Measurements from ENCODE around the gene ZNF563.
"Not testable (repeated sequence)": the region's sequence is repeated elsewhere in the genome, so short reads cannot be mapped to it uniquely, and the experiment has no call there.

Gene ZNF563

DNA sequence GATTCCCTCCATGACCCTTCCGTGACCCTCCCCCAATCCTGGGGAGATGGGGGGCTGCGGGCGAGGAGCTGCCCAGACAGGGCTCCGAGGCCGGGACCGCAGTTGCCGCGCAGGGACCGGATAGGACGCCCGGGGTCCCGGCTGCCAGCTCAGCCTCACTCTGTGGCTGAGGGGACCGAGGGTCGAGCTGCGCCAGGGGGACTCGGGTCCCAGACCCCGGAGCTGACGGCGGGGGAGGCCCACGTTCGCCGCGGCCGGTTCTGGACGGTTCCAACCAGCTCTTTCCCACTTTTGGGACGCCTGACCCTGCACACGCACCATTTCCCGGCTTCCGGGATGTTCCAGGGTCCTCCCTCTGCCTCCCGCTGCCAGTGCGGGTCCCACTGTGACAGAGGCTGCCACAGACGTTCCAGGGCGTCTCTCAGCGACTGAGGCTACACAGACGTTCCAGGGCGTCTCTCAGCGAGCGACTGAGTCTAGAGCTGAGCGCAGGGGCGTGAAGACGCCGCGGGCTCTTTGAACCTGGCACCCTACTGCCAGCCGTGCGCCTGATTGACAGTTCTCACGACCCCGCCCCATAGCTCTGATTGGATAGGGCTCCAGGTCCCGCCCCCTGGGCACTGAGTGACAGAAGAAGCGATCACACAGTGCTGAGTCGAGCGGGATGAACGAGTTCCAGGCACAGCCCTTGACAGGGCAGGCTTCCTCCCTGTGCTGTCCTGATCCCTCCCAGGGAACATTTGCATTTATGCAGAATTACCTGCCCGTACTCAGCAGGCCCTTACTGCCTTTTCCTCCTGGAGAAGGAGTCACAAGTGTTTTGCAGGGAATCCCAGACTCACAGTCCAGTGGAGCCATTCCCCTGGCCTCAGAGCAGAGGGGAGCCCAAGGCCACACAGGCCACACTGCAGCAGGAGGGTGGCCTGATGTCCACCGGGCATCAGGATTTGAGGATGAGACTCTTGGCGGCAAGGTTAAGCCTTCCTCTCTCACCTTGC lies at the start of gene ZNF563:
Gene ZNF563, minus strand, starts transcription at position 472 of the 998 bp plus-strand sequence. Its CDS starts 151 bp downstream, at position 321.
- peak; percentile 98 for DNase-seq (ENCODE audit: low spot score)

DNA sequence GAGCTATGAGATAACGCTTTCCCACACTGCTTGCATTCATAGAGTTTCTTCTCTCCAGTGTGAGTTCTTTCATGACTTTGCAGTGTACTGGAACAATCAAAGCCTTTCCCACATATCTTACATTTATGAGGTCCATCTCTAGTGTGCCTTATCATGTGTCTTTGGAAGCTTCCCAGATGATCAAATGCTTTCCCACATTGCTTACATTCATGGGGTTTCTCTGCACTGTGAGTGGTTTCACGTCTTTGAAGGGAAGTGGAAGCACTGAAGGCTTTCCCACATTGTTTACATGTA lies 47.0 kb upstream of the ZNF563 start:
- DNase-seq (ENCODE audit: low spot score): no peak

DNA sequence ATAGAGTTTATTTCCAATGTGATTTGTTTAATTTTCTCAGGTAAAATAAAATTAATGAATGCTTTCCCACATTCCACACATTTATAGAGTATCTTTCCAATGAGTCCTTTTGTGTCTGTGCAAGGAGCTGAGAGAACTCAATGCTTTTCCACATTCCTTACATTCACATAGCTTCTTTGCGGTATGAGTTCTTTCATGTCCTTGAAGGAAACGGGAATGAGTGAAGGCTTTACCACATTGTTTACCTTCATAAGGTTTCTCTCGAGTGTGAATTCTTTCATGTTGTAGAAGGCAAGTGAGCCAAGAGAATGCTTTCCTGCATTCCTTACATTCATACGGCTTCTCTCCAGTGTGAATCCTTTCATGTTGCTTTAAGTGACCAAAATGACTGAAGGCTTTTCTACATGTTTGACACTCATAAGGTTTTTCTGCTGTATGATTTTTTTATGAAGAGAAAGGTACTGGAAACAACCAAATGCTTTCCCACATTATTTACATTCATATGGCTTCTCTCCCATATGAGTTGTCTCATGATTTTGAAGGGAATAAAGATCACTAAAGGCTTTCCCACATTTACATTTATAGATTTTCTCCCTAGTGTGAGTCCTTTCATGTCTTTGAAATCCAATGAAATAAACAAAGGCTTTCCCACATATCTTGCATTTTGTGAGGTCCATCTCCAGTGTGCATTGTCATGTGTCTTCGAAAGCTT lies 46.5 kb upstream of the ZNF563 start:
- DNase-seq (ENCODE audit: low spot score): no peak

DNA sequence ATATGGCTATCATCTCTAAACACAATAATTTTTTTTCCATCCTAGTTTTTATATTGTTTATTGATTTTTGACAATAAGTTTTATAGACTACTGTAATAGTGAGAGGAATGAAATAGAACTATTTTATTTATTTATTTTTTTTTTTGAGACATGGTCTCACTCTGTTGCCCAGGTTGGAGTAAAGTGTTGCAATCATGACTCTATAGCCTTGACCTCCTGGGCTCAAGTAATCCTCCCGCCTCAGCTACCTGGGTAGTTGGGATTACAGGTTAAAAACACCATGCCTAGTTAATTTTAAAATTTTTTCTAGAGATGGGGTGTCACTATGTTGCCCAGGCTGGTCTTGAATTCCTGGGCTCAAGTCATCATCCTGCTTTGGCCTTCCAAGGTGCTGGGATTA lies 40.6 kb upstream of the ZNF563 start:
- DNase-seq (ENCODE audit: low spot score): no peak

DNA sequence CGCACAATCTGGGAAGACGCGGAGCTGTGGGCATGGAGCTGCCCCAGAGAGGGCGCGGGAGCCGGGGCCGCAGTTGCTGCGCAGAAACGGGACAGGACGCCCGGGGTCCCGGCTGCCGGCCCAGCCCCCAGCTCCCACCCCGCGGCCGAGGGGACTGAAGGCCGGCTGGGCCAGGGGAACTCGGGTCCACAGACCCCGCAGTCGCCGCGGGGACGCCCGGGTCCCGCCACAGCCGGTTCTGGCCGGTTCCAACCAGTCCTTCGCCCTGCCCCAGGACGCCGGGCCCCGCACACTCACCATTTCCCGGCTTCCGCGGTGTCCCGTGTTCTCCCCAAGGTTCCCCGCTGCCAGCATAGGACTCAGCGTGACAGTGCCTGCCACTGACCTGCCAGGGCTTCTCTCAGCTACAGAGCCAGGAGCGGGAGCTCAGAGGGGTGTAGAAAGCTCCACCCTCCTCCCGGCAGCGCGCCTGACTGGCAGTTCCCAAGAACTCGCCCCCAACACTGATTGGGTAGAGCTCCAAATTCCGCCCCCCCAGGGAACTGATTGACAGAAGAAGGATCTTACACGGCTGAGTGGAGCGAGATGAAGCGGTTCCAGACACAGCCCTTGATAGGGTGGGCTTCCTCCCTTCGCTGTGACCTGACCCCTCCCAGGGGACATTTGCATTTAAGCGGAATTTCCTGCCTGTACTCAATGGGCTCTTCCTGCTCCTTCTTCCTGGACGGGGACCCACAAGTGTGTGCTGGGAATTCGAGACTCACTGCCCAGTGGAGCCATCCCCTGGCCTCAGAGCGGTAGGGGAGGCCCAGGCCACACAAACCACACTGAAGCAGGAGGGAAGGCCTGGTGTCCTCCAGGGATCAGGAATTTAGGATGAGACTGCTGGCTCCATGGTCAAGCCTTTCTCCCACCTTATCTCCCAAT lies 32.1 kb upstream of the ZNF563 start, which contains the start of gene ZNF442:
Gene ZNF442, minus strand, starts transcription at position 448 of the 927 bp plus-strand sequence. CDS start 2,052 bp downstream, outside the sequence.
- DNase-seq (ENCODE audit: low spot score): peak; percentile 98

DNA sequence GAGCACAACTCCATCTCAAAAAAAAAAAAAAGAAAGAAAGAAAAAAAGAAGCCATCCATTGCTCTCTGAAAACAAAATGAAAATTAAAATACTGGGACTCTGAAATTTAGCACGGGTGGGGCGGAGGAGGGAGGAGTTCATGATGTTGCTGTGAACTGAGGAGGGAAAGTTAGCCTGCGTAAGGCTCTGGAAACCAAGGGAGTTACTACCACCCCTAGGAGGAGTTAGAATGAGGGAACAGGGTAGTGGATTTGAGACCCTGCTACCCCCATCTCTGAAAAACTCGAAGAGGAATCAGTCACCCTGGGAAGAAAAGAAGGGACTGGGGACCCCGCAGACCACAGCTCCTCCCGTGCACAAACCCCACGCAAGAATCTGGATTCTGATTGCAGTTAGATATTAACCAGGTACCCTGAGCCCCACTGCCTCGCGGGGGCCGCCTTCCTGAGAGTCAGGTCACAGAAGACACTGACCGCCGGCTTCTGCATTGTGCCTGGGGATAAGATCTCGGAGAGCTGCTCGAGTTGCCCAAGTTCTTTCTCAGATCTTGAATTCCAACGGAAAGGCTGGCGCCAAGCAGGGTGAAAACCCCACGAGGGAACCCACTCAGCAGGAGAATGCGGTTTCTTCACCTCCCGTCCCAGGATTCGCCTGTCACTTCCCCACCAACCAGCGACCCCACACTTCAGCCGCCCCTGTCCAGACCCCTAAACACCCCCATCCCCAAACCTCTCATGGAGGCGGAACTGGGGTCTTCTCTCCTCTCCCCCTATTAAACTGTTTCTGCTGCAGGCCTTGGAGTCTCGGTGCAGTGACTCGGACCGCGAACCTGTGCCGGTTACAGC lies 31.2 kb upstream of the ZNF563 start:
- DNase-seq (ENCODE audit: low spot score): peak; percentile 36

DNA sequence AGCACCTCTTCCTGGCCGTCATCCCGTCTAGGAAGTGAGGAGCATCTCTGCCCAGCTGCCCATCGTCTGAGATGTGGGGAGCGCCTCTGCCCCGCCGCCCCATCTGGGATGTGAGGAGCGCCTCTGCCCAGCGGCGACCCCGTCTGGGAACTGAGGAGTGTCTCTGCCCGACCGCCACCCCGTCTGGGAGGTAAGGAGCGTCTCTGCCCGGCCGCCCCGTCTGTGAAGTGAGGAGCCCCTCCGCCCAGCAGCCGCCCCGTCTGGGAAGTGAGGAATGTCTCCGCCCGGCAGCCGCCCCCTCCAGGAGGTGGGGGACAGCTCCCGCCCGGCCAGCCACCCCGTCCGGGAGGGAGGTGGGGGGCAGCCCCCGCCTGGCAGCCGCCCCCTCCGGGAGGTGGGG lies 28.8 kb upstream of the ZNF563 start:
- not testable (repeated sequence) for DNase-seq (ENCODE audit: low spot score)

DNA sequence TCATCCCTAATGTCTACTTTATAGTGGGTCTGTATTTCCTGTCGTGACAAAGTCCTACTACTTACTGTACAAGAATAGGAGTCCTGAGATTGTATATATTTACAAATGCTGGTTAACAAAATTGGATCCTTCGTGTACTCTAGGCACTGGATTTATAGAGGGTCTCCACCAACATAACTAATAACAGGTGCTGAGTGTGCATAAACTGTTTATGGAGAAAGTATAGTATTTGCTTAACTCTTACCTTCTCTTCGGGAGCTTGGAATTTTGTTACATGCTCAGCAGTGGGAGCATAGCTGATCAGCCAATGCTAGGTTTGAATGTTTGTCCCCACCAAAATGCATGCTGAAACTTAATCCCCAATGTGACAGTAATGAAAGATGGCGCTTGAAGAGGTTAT lies 19.9 kb upstream of the ZNF563 start:
- no peak for DNase-seq (ENCODE audit: low spot score)

DNA sequence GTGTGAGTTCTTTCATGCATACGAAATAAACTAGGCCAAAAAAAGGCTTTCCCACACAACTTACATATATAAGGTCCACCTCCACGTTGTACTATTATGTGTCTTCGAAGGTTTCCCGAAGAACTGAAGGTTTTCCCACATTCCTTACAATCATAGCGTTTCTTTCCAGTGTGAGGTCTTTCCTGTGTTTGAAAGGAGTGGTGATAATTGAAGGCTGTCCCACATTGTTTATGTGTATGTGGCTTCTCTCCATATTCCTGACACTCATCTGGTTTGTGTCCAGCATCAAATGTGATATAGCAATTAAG lies 17.4 kb upstream of the ZNF563 start:
- DNase-seq (ENCODE audit: low spot score): no peak

DNA sequence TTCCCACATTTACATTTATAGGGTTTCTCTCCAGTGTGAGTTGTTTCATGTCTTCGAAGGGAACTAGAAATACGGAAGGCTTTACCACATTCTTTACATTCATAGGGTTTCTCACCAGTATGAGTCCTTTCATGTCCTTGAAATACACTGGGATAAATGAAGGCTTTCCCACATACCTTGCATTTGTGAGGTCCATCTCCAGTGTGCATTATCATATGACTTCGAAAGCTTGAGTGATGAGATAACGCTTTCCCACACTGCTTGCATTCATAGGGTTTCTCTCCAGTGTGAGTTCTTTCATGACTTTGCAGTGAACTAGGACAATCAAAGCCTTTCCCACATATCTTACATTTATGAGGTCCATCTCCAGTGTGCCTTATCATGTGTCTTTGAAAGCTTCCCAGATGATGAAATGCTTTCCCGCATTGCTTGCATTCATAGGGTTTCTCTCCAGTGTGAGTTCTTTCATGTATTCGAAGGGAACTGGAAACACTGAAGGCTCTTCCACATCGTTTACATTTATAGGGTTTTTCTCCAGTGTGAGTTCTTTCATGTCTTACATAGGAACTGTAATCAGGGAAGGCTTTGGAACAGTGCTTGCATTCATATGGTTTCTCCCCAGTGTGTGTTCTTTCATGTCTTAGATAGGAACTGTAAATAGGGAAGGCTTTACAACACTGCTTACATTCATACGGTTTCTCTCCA lies 16.9 kb upstream of the ZNF563 start:
- DNase-seq (ENCODE audit: low spot score): no peak

DNA sequence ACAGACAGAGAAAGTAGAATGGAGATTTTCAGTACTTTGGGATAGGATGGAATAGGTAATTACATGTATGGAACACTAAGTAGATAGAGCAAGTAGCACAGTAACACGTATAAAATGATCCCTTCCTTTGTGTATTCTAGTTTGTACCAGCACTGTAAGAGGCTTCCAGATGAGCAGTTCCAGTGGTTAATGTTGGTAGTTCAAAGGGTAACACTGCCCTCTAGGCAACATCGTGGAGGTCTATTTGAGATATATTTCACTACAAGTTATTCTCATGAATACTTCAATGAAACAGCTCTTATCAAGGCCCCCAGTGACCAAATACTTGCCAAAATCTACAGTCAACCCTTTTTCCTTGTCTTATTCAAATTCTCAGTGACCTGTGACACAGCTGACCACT lies 13.5 kb upstream of the ZNF563 start:
- no peak for DNase-seq (ENCODE audit: low spot score)

DNA sequence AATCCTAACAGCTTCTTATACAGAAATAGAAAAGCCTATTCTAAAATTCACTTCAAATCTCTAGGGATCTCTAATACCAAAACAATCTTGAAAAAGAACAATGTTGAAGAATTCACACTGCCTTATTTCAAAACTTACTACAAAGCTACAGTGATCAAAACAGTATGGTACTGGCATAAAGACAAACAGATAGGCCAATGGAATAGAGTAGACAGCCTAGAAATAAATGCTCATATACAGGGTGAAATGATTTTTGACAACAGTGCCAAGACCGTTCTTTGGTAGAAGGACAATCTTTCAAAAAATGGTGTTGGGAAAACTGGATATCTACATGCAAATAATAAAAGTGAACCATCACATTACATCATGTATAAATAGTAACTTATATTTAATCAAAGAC lies 11.8 kb upstream of the ZNF563 start:
- no peak for DNase-seq (ENCODE audit: low spot score)

DNA sequence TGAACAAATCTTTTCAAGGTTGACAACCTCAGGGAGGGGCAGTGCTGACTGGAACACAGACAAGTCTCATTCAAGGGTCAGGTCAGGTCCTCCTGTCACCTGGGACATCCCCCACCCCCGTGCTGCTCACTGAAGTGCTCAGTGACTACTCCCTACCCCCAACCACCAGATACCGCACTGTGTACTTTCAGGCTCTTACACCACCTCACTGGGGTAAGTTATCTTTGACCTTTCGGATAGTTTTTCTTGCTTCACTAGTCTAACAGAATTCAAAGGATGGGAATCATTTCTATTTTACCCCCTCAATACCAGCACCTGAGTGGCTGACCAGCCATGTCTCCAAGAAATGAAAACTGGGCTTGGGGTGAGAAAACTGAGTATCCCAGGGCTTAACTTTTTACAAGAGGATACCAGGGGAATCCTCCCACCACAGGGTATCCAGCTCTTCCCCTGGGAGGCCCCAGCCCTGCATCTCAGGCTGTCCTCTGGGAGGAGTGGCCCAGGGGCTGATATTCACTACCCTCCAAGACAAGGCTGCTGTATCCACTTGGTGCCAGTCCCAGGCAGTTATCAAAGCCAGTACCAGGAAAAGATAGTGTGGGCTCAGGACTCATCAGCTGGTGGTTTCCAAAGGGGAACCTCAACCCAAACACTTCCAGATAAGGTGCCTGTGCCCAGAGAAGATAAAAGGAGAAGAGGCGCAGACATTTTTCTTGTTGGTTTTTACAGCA lies 2.1 kb downstream of the ZNF563 start:
- DNase-seq (ENCODE audit: low spot score): no peak

DNA sequence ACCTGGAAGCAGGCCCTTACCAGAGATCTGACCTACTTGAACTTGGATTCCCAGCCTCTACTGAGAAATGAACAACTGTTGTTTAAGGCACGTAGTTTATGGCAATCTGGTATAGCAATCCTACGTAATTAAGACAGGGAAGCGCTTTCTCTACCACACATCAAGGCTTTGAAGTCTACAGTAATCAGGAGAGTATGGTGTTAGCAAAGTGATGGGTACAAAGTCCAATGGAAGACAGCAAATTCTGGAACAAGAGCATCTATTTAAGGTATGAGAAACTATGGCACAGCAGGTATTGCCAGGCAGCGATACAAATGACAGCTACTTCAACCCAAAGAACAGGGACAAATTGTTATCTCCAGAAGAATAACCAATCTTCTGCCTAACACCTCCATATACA lies 3.1 kb downstream of the ZNF563 start:
- DNase-seq (ENCODE audit: low spot score): no peak

DNA sequence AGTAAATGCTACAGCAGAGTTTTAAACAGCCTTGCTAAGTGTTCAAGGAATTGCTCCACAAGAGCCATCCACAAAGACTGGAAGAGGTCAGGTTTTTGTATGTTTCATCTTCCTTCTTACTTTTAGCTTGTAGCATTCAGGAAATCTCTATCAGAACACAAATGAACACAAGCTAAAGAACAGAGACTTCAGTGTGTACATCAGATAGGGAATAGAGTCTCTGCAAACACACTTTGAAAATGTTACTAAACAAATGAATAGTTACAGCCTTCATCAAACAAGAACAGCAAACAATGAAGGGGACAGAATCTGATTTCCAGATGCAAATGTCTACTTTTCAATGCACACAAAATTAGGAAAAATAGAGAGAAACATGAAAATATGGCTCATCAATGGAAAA lies 7.7 kb downstream of the ZNF563 start:
- no peak for DNase-seq (ENCODE audit: low spot score)

DNA sequence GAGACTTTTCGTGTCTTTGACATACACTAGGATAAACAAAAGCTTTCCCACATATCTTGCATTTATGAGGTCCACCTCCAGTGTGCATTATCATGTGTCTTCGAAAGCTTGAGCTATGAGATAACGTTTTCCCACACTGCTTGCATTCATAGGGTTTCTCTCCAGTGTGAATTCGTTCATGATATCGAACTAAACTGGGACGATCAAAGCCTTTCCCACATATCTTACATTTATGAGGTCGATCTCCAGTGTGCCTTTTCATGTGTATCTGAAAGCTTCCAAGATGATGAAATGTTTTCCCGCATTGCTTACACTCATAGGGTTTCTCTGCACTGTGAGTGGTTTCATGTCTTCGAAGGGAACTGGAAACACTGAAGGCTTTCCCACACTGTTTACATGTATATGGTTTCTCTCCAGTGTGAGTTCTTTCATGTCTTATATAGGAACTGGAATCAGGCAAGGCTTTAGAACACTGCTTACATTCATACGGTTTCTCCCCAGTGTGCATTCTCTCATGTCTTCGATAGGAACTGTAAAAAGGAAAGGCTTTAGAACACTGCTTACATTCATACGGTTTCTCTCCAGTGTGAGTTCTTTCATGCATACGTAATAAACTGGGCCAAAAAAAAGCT lies 14.5 kb downstream of the ZNF563 start:
- DNase-seq (ENCODE audit: low spot score): no peak

DNA sequence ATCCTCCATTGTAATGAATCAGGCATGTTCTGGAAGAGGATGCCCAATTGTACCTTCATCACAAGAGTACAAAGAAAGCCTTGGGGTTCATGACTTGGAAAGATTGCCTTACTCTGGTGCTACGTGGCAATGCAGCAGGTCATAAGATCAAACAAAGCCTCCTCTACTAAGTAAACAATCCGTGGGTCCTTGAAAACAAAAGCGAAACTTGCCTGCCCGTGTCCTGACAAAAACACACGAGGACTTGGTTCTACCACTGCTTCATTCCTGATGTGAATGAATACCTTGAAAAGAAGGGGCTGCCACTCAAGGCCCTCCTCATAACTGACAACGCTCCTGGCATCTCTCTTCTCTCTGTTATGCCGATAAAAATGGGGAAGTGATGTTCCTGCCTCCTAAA lies 18.9 kb downstream of the ZNF563 start:
- DNase-seq (ENCODE audit: low spot score): no peak

DNA sequence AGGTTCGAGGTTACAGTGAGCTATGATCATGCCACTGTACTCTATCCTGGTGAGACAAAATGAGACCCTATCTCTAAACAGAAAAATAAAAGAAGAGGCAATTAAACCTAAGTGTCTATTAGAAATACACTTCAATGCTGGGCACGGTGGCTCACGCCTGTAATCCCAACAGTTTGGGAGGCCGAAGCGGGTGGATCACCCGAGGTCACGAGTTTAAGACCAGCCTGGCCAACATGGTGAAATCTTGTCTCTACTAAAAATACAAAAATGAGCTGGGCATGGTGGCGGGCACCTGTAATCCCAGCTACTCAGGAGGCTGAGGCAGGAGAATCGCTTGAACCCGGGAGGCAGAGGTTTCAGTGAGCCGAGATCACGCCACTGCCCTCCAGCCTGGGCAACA lies 24.5 kb downstream of the ZNF563 start:
- DNase-seq (ENCODE audit: low spot score): not testable (repeated sequence)

DNA sequence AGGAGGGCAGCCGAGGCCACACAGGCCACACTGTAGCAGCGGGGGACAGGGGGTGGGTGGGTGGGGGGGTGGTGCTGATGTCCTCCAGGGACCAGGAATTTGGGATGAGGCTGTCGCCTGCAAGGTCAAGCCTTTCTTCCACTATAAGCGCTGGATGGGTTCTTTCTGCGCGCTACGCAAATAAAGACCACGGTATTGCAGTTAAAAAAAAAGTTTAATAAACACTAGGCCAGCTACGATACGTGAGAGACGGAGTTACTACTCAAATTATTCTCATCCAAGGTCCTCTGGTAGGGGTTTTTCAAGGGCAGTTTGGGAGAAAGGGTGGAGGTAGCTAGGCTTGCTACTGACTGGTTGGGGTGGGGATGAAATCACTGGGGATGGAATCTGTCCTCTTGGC lies 38.2 kb downstream of the ZNF563 start:
- no peak for DNase-seq (ENCODE audit: low spot score)

All from AG08395 (cell line).